Stomach (tissue), 9 donors: ENCODE measurements around the gene KRTAP10-1. TPM values are rescaled to one million over a fixed set of nuclear protein-coding genes. Genes with fewer than 3 reads are reported as not detected.
"Not testable (repeated sequence)": the region's sequence is repeated elsewhere in the genome, so short reads cannot be mapped to it uniquely, and the experiment has no call there.

Experiments used
- DNase-seq, 2 donors: peaks; one replicate each; pipeline versions ENCODE4 v3.0.0 to v3.0.0-alpha.2; 2013 to 2019
- H3K27ac ChIP-seq, 5 donors: fragments of 200-600 bp in 4 of 5; sonication (generic) in 4 of 5; one replicate each; pipeline ENCODE4 v1.5.1; 2013 to 2019; ENCODE audit warnings: mild to moderate bottlenecking in 1 of 5, moderate library complexity in 1 of 5
- H3K27me3 ChIP-seq, 3 donors: fragments of 200-600 bp; sonication (generic); one replicate each; pipeline ENCODE4 v1.5.1; 2017 to 2019; ENCODE audit warnings: mixed run types in 1 of 3
- H3K36me3 ChIP-seq, 4 donors: fragments of 200-600 bp; sonication (generic); 1 replicate in 3 of 4; 2 replicates in 1 of 4; pipeline ENCODE4 v1.5.1; 2016 to 2019
- H3K4me1 ChIP-seq, 4 donors: fragments of 200-600 bp; sonication (generic); one replicate each; pipeline ENCODE4 v1.5.1; 2016 to 2019
- H3K4me3 ChIP-seq, 4 donors: fragments of 200-600 bp; sonication (generic) in 3 of 4; one replicate each; pipeline ENCODE4 v1.5.1; 2016 to 2019; ENCODE audit warnings: mild to moderate bottlenecking in 1 of 4
- H3K9me3 ChIP-seq, 4 donors: fragments of 200-600 bp; sonication (generic); one replicate each; pipeline ENCODE4 v1.5.1; 2016 to 2019
- CTCF ChIP-seq, 7 experiments: fragments of 450-650 bp in 4 of 7; fragments of 200-600 bp in 3 of 7; sonication (generic) in 3 of 7; IDR thresholded peaks; one replicate each; pipeline ENCODE4 v1.5.1; 2016 to 2019; ENCODE audit warnings: antibody characterized with exemption in 7 of 7, control low read depth in 2 of 7, mild to moderate bottlenecking in 1 of 7
- EP300 ChIP-seq: sonication (generic); formaldehyde crosslinking; IDR thresholded peaks from one replicate; pipeline ENCODE4 v1.6.1; 2017; ENCODE audit warnings: antibody characterized with exemption
- POLR2A ChIP-seq, 4 donors: fragments of 450-650 bp; IDR thresholded peaks; one replicate each; pipeline ENCODE4 v1.6.1; 2016; ENCODE audit warnings: antibody characterized with exemption in 4 of 4, control low read depth in 2 of 4, mild to moderate bottlenecking in 1 of 4, moderate library complexity in 1 of 4
- POLR2AphosphoS5 ChIP-seq, 3 donors: sonication (generic); formaldehyde crosslinking; IDR thresholded peaks; one replicate each; pipeline ENCODE4 v1.6.1; 2016; ENCODE audit warnings: antibody characterized with exemption in 3 of 3
- WGBS, 5 donors: extraction: QIAGEN DNeasy Blood & Tissue Kit in 3 of 5; methylation state at CpG; one replicate each; pipeline versions ENCODE4 v1.1.5 to v1.1.7; 2013 to 2018; 5-methylcytosine and 5-hydroxymethylcytosine counted together
- intact Hi-C: fragments of 100-400 bp; cut with DNase I; formaldehyde crosslinking; loops from one replicate; pipeline ENCODE4 v1.15.1; 2023; ENCODE audit warnings: low total_unique reads
- polyA plus RNA-seq, 3 donors: library from polyadenylated mRNA; stranded (reverse); fragments of 200-250 nt; gene quantifications; one replicate each; pipeline ENCODE4 v1.2.3, GENCODE V29; 2013
- total RNA-seq, 5 donors: library from RNA; depleted of rRNA; stranded (reverse); fragments of >200 nt; gene quantifications; one replicate each; pipeline versions ENCODE4 v1.1.0 to v1.2.3, GENCODE V29; 2014 to 2016
- donor health status: healthy with polysubstance abuse.
- donor health status: Bipolar disorder and iron deficiency.
- donor health status: healthy.

The KRTAP10-1 gene
- total and polyA plus RNA-seq, 8 donors = not detected

- peaks cover 0 to 15% (median 5%) of the 10 kb centered on the region in 4 donors for H3K9me3 ChIP-seq
- 44 to 59% (median 53%) methylated on average over 8 to 10 of the region's 10 CpGs for WGBS, 5 donors
These were observed 10.8 kb upstream of the KRTAP10-1 start for GRCh38 chr21:44550807-44551206.

GRCh38 chr21:44550285-44550684 is 10.3 kb upstream of the KRTAP10-1 start:
- 58 to 72% (median 63%) methylated on average over 10 to 17 of the region's 17 CpGs for WGBS, 5 donors
- H3K4me3 ChIP-seq, intact Hi-C loops, H3K27ac ChIP-seq, H3K4me1 ChIP-seq, DNase-seq, H3K36me3 ChIP-seq: not testable (repeated sequence)
- peaks cover 0 to 15% (median 5%) of the 10 kb centered on the region in 4 donors for H3K9me3 ChIP-seq
- H3K27me3 ChIP-seq = peaks cover 0 to 48% (median 7%) of the 10 kb centered on the region in 3 donors

More at GRCh38 chr21:44550807-44551206, 10.8 kb upstream of the KRTAP10-1 start:
- Histone ChIP-seq H3K27me3 (peaks cover 0 to 54% (median 10%) of the 10 kb centered on the region in 3 donors), H3K4me3 (no peak overlapping the region), H3K4me1 (peaks cover 0 to 9% (median 9%) of the 10 kb centered on the region in 4 donors), H3K36me3 (no peaks in the 10 kb centered on the region), H3K27ac (no peak overlapping the region)
- intact Hi-C loops = no loop called here
- TF ChIP-seq POLR2AphosphoS5 (IDR thresholded peaks at IDR 0.05) (no peak), EP300 (no peak), CTCF (IDR thresholded peaks at IDR 0.05) (no peak), POLR2A (IDR thresholded peaks at IDR 0.05) (no peak)
- no peak for DNase-seq

DNA sequence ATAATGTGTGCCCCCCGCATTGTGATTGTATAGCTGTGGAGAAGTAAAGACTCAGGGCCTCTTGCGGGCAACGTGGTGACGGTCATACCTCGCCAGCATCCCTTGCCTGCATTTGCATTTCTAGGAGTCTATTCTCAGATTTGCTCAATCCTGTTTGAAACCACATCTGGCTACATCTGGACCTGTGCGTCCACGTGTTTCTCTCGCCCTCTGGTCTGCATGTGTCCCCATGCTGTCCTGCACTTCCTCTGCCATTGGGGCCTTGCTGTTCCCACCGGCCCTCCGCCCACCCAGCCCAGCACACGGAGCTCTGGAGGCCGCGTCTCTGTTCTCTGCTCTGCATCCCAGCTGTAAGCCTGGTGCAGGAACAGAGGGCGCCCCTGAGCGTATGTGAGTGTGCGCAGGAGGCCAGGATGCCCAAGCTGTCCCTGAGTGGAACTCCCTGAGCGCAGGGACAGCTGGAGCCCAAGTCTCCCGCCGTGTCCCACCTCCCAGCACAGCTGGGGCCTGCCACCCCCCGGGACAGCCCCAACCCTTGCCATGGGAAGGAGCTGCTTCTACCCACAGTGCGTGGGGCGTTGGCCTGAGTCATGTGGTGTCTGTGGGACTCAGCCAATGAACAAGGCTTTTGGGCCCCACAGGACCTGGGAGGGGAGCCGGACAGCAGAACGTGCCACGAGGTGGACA is 9.7 kb upstream of the KRTAP10-1 start:
- Histone ChIP-seq H3K9me3 (peaks cover 0 to 15% (median 5%) of the 10 kb centered on the region in 4 donors), H3K4me3 (no peak overlapping the region), H3K27me3 (peaks cover 0 to 44% (median 5%) of the 10 kb centered on the region in 3 donors), H3K4me1 (peaks cover 0 to 9% (median 9%) of the 10 kb centered on the region in 4 donors), H3K36me3 (no peaks in the 10 kb centered on the region), H3K27ac (no peak overlapping the region)
- intact Hi-C loops = no loop called here
- DNase-seq = no peak
- 73 to 86% (median 78%) methylated on average over 17 to 25 of the region's 25 CpGs for WGBS, 5 donors
- TF ChIP-seq CTCF (IDR thresholded peaks at IDR 0.05) = no peak
- no peak for TF ChIP-seq POLR2AphosphoS5 (IDR thresholded peaks at IDR 0.05)
- TF ChIP-seq POLR2A (IDR thresholded peaks at IDR 0.05) = no peak
- TF ChIP-seq EP300 = no peak

DNA sequence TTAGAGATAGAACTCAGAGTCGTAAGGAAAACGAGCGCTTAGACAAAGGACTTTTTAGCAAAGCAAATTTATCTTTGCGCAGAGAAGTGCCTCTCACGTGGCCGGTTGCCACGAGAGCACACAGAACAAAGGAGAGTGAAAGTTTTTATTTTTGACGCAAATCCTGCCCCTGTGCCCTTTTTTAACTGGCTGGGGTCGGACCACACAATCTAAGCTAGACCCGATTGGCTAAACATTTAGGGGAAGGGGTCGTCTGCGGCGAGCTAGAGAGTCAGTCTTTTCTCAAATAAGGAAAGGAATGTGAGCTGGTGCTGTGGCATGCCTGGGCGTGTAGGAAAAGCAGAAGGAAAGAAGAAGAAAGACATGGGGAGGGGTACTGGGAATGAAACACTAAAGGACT is 8.9 kb upstream of the KRTAP10-1 start:
- DNase-seq = peak in 1 of 2 donors; percentile 41
- H3K36me3 ChIP-seq = no peaks in the 10 kb centered on the region
- 16 to 26% (median 23%) methylated on average over 14 of the region's 14 CpGs for WGBS, 5 donors
- intact Hi-C loops = no loop called here
- peaks cover 0 to 9% (median 9%) of the 10 kb centered on the region in 4 donors for H3K4me1 ChIP-seq
- H3K9me3 ChIP-seq = peaks cover 0 to 13% (median 6%) of the 10 kb centered on the region in 4 donors
- H3K4me3 ChIP-seq = no peak overlapping the region
- TF ChIP-seq POLR2AphosphoS5 (IDR thresholded peaks at IDR 0.05) (no peak), CTCF (IDR thresholded peaks at IDR 0.05) (no peak), POLR2A (IDR thresholded peaks at IDR 0.05) (no peak), EP300 (no peak)
- H3K27me3 ChIP-seq = peaks cover 0 to 44% (median 5%) of the 10 kb centered on the region in 3 donors
- no peak overlapping the region for H3K27ac ChIP-seq

GRCh38 chr21:44548381-44548780 is 8.4 kb upstream of the KRTAP10-1 start:
- Histone ChIP-seq H3K9me3 (peaks cover 0 to 17% (median 5%) of the 10 kb centered on the region in 4 donors), H3K36me3 (no peaks in the 10 kb centered on the region), H3K4me1 (peaks cover 0 to 9% (median 9%) of the 10 kb centered on the region in 4 donors), H3K27me3 (peaks cover 0 to 44% (median 5%) of the 10 kb centered on the region in 3 donors), H3K4me3 (no peak overlapping the region), H3K27ac (no peak overlapping the region)
- peak in 1 of 2 donors; percentile 21 for DNase-seq
- intact Hi-C loops = no loop called here
- no peak for TF ChIP-seq EP300
- no peak for TF ChIP-seq CTCF (IDR thresholded peaks at IDR 0.05)
- no peak for TF ChIP-seq POLR2A (IDR thresholded peaks at IDR 0.05)
- TF ChIP-seq POLR2AphosphoS5 (IDR thresholded peaks at IDR 0.05) = no peak
- 45 to 67% (median 55%) methylated on average over 13 of the region's 13 CpGs for WGBS, 5 donors
